GM21526 (cell line): ENCODE results near the gene TMEM117.
A peak's percentile ranks its signal among the peaks of the same experiment; 100 is the strongest.
"Not testable (repeated sequence)": the region's sequence is repeated elsewhere in the genome, so short reads cannot be mapped to it uniquely, and the experiment has no call there.

Source experiments
- ATAC-seq: cut with Tn5 transposase; IDR thresholded peaks from one replicate; pipeline ENCODE4 v1.9.1; 2021; ENCODE audit warnings: moderate library complexity; ENCODE audit not compliant: unreplicated experiment, low FRiP score

The TMEM117 gene

GRCh38 chr12:44159862-44160261 is 324.0 kb downstream of the TMEM117 start:
- ATAC-seq: no peak

GRCh38 chr12:44162961-44163360 is 327.1 kb downstream of the TMEM117 start:
- no peak for ATAC-seq

GRCh38 chr12:44174053-44174452 is 338.2 kb downstream of the TMEM117 start:
- ATAC-seq: no peak

GRCh38 chr12:44184499-44185206 is 348.8 kb downstream of the TMEM117 start:
- ATAC-seq: peak; percentile 95

- peak; percentile 98 for ATAC-seq
Observed at GRCh38 chr12:44193281-44193680, 357.4 kb downstream of the TMEM117 start.

- ATAC-seq: not testable (repeated sequence)
Observed at GRCh38 chr12:44195719-44196118, 359.8 kb downstream of the TMEM117 start.

GRCh38 chr12:44206045-44206444 is 370.2 kb downstream of the TMEM117 start:
- ATAC-seq: no peak

- ATAC-seq: no peak
Observed at GRCh38 chr12:44217146-44217883, 381.4 kb downstream of the TMEM117 start.

GRCh38 chr12:44223736-44224135 is 387.9 kb downstream of the TMEM117 start:
- ATAC-seq: no peak

- no peak for ATAC-seq
Observed at GRCh38 chr12:44224399-44225148, 388.7 kb downstream of the TMEM117 start.

GRCh38 chr12:44225149-44225510 is 389.2 kb downstream of the TMEM117 start:
- no peak for ATAC-seq

- no peak for ATAC-seq
Observed at GRCh38 chr12:44227616-44228015, 391.7 kb downstream of the TMEM117 start.

- no peak for ATAC-seq
Observed at GRCh38 chr12:44229846-44230245, 394.0 kb downstream of the TMEM117 start.

GRCh38 chr12:44235674-44236073 is 399.8 kb downstream of the TMEM117 start:
- no peak for ATAC-seq

- no peak for ATAC-seq
Observed at GRCh38 chr12:44240186-44240585, 404.3 kb downstream of the TMEM117 start.

GRCh38 chr12:44245932-44246331 is 410.1 kb downstream of the TMEM117 start:
- no peak for ATAC-seq

GRCh38 chr12:44246482-44247105 is 410.7 kb downstream of the TMEM117 start:
- no peak for ATAC-seq

GRCh38 chr12:44247588-44247987 is 411.7 kb downstream of the TMEM117 start:
- no peak for ATAC-seq

- no peak for ATAC-seq
Observed at GRCh38 chr12:44248436-44248835, 412.6 kb downstream of the TMEM117 start.

- ATAC-seq: not testable (repeated sequence)
Observed at GRCh38 chr12:44250440-44250839, 414.6 kb downstream of the TMEM117 start.

- no peak for ATAC-seq
Observed at GRCh38 chr12:44253338-44253856, 417.5 kb downstream of the TMEM117 start.
